DOHH2 (cell line): ENCODE measurements around the gene FAM174C.

Source experiments
- H3F3A ChIP-seq: fragments of 200-600 bp; sonication (generic), shearing (Covaris generic); 2 replicates; pipeline ENCODE4 v1.6.0; 2016; ENCODE audit warnings: antibody characterized with exemption, mild to moderate bottlenecking; ENCODE audit not compliant: control insufficient read depth, insufficient read depth
- H3K27ac ChIP-seq: fragments of 200-600 bp; sonication (generic); 2 replicates; pipeline ENCODE4 v1.5.1; 2014; ENCODE audit warnings: low read depth, mild to moderate bottlenecking, low read length, moderate library complexity
- H3K27me3 ChIP-seq: fragments of 200-600 bp; sonication (generic); 2 replicates; pipeline ENCODE4 v1.6.1; 2014; ENCODE audit warnings: mild to moderate bottlenecking, low read length, mixed read lengths; ENCODE audit not compliant: control insufficient read depth
- H3K36me3 ChIP-seq: fragments of 200-600 bp; sonication (generic); 2 replicates; pipeline ENCODE4 v1.6.1; 2014; ENCODE audit warnings: mild to moderate bottlenecking, low read length, moderate library complexity, mixed read lengths; ENCODE audit not compliant: control insufficient read depth
- H3K4me1 ChIP-seq: fragments of 200-600 bp; sonication (generic); 2 replicates; pipeline ENCODE4 v1.6.1; 2014; ENCODE audit warnings: mild to moderate bottlenecking, low read length, mixed read lengths; ENCODE audit not compliant: control insufficient read depth
- H3K4me2 ChIP-seq: fragments of 200-600 bp; sonication (generic); 2 replicates; pipeline ENCODE4 v1.6.0; 2014; ENCODE audit warnings: mild to moderate bottlenecking, low read length, moderate library complexity
- H3K4me3 ChIP-seq: fragments of 200-600 bp; sonication (generic); 2 replicates; pipeline ENCODE4 v1.5.1; 2014; ENCODE audit warnings: mild to moderate bottlenecking, low read length, mixed read lengths
- H3K79me2 ChIP-seq: fragments of 200-600 bp; sonication (generic); 2 replicates; pipeline ENCODE4 v1.6.1; 2014; ENCODE audit warnings: mild to moderate bottlenecking, low read length, mixed read lengths; ENCODE audit not compliant: control insufficient read depth
- H3K9me2 ChIP-seq: fragments of 200-600 bp; sonication (generic); replicated peaks from 2 replicates; pipeline ENCODE4 v1.6.1; 2014; ENCODE audit warnings: mild to moderate bottlenecking, low read length, mixed read lengths; ENCODE audit not compliant: control insufficient read depth
- H3K9me3 ChIP-seq: fragments of 200-600 bp; sonication (generic); 2 replicates; pipeline ENCODE4 v1.6.1; 2014; ENCODE audit warnings: antibody characterized with exemption, low read length, mixed read lengths; ENCODE audit not compliant: control insufficient read depth, insufficient read depth
- H4K20me1 ChIP-seq: fragments of 200-600 bp; sonication (generic); 2 replicates; pipeline ENCODE4 v1.6.0; 2014; ENCODE audit warnings: low read depth, mild to moderate bottlenecking, antibody characterized with exemption, low read length, moderate library complexity; ENCODE audit not compliant: control insufficient read depth, insufficient read depth
- EZH2phosphoT487 ChIP-seq: fragments of 200-600 bp; sonication (generic); IDR thresholded peaks from 2 replicates; pipeline ENCODE4 v1.6.1; 2017; ENCODE audit warnings: borderline replicate concordance, mild to moderate bottlenecking, antibody characterized with exemption, low read length, moderate library complexity, mixed read lengths
- TF ChIP-seq, protein P1 (sequence below): fragments of 200-600 bp; sonication (generic); IDR thresholded peaks from one replicate; pipeline ENCODE4 v1.5.1; 2014; ENCODE audit warnings: antibody characterized with exemption, mild to moderate bottlenecking, low read depth, low read length; ENCODE audit not compliant: poor library complexity, severe bottlenecking

Gene FAM174C

DNA sequence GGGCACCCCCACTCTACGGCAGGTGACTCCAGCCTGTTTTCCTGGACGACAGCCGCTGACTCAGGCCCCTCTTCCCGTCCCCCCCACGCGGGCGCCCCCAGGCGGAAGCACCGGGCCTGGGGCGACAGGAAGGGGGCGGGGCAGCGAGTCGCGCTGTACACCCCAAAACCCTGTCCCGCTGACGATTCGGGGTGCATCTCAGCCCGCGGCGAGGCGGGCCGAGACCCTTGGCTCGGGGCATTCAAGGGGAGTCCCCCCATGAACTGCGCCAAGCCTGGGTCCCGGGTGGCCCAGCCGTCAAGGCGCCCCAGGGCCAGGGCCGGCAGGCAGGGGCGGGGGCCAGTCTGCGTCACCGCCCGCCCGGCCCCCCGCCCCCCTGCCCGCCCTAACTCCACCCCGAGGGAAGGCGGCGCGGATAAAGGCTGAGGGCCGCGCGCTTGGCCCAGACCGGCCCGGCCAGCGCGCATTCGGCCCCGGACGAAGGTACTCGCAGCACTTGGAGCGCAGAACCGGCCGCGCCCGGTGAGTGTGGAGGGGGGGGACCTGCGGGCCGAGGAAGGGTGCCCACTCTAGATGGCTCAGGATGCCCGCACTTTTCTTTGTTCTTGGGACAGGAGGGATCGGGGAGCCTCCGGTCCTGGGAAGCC lies 27.1 kb upstream of the FAM174C start, which contains the start of gene MIDN:
Gene MIDN, plus strand, starts transcription at position 445 of the 647 bp plus-strand sequence. CDS start 1,714 bp downstream, outside the sequence.
- H3K9me2 ChIP-seq = no peaks in the 10 kb centered on the region
- H3K4me1 ChIP-seq = peaks cover 48% of the 10 kb centered on the region
- H3K79me2 ChIP-seq = peaks cover 60% of the 10 kb centered on the region
- peak within 1 kb of the TSS; percentile 91 for H3K4me2 ChIP-seq
- H3K36me3 ChIP-seq = peaks cover 58% of the 10 kb centered on the region
- H3K9me3 ChIP-seq = no peaks in the 10 kb centered on the region
- peak within 1 kb of the TSS; percentile 83 for H3K4me3 ChIP-seq
- H3K27ac ChIP-seq = peak within 1 kb of the TSS; percentile 74
- TF ChIP-seq, protein P1, sequence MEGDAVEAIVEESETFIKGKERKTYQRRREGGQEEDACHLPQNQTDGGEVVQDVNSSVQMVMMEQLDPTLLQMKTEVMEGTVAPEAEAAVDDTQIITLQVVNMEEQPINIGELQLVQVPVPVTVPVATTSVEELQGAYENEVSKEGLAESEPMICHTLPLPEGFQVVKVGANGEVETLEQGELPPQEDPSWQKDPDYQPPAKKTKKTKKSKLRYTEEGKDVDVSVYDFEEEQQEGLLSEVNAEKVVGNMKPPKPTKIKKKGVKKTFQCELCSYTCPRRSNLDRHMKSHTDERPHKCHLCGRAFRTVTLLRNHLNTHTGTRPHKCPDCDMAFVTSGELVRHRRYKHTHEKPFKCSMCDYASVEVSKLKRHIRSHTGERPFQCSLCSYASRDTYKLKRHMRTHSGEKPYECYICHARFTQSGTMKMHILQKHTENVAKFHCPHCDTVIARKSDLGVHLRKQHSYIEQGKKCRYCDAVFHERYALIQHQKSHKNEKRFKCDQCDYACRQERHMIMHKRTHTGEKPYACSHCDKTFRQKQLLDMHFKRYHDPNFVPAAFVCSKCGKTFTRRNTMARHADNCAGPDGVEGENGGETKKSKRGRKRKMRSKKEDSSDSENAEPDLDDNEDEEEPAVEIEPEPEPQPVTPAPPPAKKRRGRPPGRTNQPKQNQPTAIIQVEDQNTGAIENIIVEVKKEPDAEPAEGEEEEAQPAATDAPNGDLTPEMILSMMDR = peak; percentile 56
- TF ChIP-seq EZH2phosphoT487 = no peak
- peaks cover 11% of the 10 kb centered on the region for H3F3A ChIP-seq
- H4K20me1 ChIP-seq = no peaks in the 10 kb centered on the region
- H3K27me3 ChIP-seq = no peaks in the 10 kb centered on the region

DNA sequence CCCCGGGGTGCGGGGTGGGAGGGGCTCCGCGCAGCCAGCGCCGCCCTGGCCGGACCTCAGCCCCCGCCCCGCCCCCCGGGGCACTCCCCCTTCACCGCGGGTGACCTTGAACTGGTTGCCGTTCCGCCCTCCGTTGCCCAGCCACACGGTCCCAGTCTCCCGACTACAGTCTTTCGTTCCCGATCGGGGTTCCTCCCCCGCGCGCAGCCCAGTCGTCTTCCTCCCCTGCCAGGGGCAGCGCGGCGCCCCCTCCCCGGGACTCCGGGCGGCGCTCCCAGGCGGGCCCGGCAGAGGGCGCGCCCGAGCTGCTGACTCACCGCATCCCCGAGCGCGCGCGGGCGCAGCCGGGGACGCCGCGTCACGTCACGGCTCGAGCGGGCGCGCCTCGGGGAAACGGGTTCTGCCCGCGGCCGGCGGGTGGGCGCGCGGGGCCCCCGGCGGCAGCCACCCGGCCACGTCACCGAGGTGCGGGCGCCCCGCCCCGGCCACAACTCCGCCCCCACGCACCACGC lies 26.5 kb upstream of the FAM174C start:
- 0 out of 2 replicates have a peak, but pooled peaks cover 5% of the 10 kb centered on the region for H4K20me1 ChIP-seq
- H3K27me3 ChIP-seq = no peaks in the 10 kb centered on the region
- peaks cover 61% of the 10 kb centered on the region for H3K79me2 ChIP-seq
- TF ChIP-seq, protein P1 = peak; percentile 90
- TF ChIP-seq EZH2phosphoT487 = no peak
- peaks cover 60% of the 10 kb centered on the region for H3K36me3 ChIP-seq
- no peaks in the 10 kb centered on the region for H3K9me2 ChIP-seq
- H3K9me3 ChIP-seq = no peaks in the 10 kb centered on the region
- peak overlapping the region; percentile 91 for H3K4me2 ChIP-seq
- peak overlapping the region; percentile 74 for H3K27ac ChIP-seq
- H3K4me3 ChIP-seq = peak overlapping the region; percentile 83
- peaks cover 16% of the 10 kb centered on the region for H3F3A ChIP-seq
- peaks cover 48% of the 10 kb centered on the region for H3K4me1 ChIP-seq

DNA sequence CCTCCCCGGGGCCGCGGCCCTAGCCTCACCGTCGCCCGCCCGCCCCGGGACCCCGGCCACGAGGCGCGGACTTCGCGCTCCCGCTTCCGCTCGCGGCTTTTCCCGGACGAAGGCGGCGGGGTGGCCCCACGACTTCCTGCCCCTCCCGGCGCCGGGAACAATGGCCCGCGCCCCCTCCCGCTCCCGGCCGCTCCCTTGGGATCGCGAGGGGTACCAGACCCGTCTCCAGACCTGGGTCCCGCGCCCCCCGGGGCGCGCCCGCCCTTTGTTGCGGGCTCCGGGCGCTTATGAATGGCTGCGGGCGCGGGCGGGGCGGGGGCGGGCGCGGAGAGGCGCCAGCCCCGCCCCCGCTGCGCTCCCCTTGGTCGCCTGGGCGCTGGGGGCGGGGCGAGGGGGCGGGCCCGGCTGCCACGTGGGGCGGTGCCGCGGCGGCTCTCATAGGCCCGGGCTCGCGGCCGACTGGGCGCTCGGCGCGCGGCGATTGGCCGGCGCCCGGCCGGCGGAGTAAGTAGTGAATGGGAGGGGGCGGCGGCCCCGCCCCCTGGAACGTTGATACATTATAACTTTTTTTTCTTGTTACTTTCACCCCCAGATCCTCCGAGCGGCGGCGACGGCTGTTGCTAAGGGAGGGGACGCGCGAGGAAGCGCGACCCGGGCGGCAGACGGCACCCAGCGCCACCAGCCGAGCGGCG lies 25.9 kb upstream of the FAM174C start:
- Histone ChIP-seq H3K79me2 (peaks cover 63% of the 10 kb centered on the region), H3K4me3 (peak overlapping the region; percentile 96), H3K9me2 (no peaks in the 10 kb centered on the region), H3K9me3 (no peaks in the 10 kb centered on the region), H3K4me2 (peak overlapping the region; percentile 69), H4K20me1 (peaks cover 9% of the 10 kb centered on the region; the same call in 1 of the 2 replicates), H3K27me3 (no peaks in the 10 kb centered on the region), H3K27ac (peak overlapping the region; percentile 94), H3K36me3 (peaks cover 61% of the 10 kb centered on the region), H3F3A (peaks cover 16% of the 10 kb centered on the region), H3K4me1 (peaks cover 48% of the 10 kb centered on the region)
- no peak for TF ChIP-seq EZH2phosphoT487
- TF ChIP-seq, protein P1 = no peak
